A673 (cell line): Measurements from ENCODE around the gene TCF15. TPM values are rescaled to one million over a fixed set of nuclear protein-coding genes. Genes with fewer than 3 reads are reported as not detected.

Experiments used
- BruUV-seq: library from RNA; stranded (reverse); fragments of 400-500 nt; replicated peaks from 2 replicates; lab custom pipeline; 2021; lab: Mats Ljungman, UMichigan
- CTCF ChIA-PET: fragments of 300-600 bp; sonication (Branson Sonifier 250); formaldehyde crosslinking; loops from one replicate; lab custom pipeline; 2022; ENCODE audit warnings: antibody characterized with exemption; lab: Charles Lee
- POLR2A ChIA-PET: fragments of 300-600 bp; sonication (Branson Sonifier 250); formaldehyde crosslinking; loops from one replicate; lab custom pipeline; 2022; ENCODE audit warnings: antibody characterized with exemption; ENCODE audit not compliant: low non-redundant PET; lab: Charles Lee
- DNase-seq: peaks from one replicate; pipeline ENCODE4 v3.0.0-alpha.2; 2015; ENCODE audit warnings: low spot score
- H3K27ac ChIP-seq: fragments of 200-600 bp; sonication (generic); 2 replicates; pipeline ENCODE4 v1.5.1; 2016; ENCODE audit warnings: mixed run types, low read depth, mild to moderate bottlenecking, mixed read lengths, antibody characterized with exemption, low read length; ENCODE audit not compliant: poor library complexity, severe bottlenecking
- H3K27me3 ChIP-seq: fragments of 200-600 bp; sonication (generic); replicated peaks from 2 replicates; pipeline ENCODE4 v1.6.1; 2017; ENCODE audit warnings: mixed run types, low read depth, mild to moderate bottlenecking, mixed read lengths, antibody characterized with exemption, low read length; ENCODE audit not compliant: insufficient read depth, poor library complexity
- H3K36me3 ChIP-seq: fragments of 200-600 bp; sonication (generic); 2 replicates; pipeline ENCODE4 v1.6.1; 2016; ENCODE audit warnings: mixed run types, mild to moderate bottlenecking, mixed read lengths, antibody characterized with exemption, low read length; ENCODE audit not compliant: insufficient read depth, poor library complexity, severe bottlenecking
- H3K4me1 ChIP-seq: fragments of 200-600 bp; sonication (generic); 2 replicates; pipeline ENCODE4 v1.6.1; 2017; ENCODE audit warnings: mixed run types, mild to moderate bottlenecking, mixed read lengths, antibody characterized with exemption, low read length; ENCODE audit not compliant: insufficient read depth, poor library complexity, severe bottlenecking
- H3K4me3 ChIP-seq: fragments of 200-600 bp; sonication (generic); 2 replicates; pipeline ENCODE4 v1.5.1; 2016; ENCODE audit warnings: low read depth, mixed run types, mild to moderate bottlenecking, mixed read lengths, low read length; ENCODE audit not compliant: poor library complexity, severe bottlenecking
- H3K9me3 ChIP-seq: fragments of 200-600 bp; sonication (generic); 2 replicates; pipeline ENCODE4 v1.6.1; 2016; ENCODE audit warnings: mixed run types, low read depth, mild to moderate bottlenecking, mixed read lengths, antibody characterized with exemption, low read length; ENCODE audit not compliant: poor library complexity, severe bottlenecking
- EZH2 ChIP-seq: fragments of 200-600 bp; sonication (generic); IDR thresholded peaks from 2 replicates; pipeline ENCODE4 v1.6.1; 2017; ENCODE audit warnings: borderline replicate concordance, low read depth, mild to moderate bottlenecking, mixed read lengths, antibody characterized with exemption, low read length; ENCODE audit not compliant: poor library complexity, severe bottlenecking
- intact Hi-C: fragments of 100-400 bp; cut with micrococcal nuclease; formaldehyde crosslinking; loops from one replicate; pipeline ENCODE4 v1.10.0; 2022; ENCODE audit not compliant: unreplicated experiment
- total RNA-seq: library from RNA; stranded (reverse); gene quantifications from 2 replicates; pipeline ENCODE4 v1.2.3, GENCODE V29; 2021
- TF ChIP-seq, protein P1 (sequence below): fragments of 300-800, 200-600 bp; sonication (generic); conservative IDR thresholded peaks from 2 replicates; pipeline ENCODE4 v1.5.1; 2017; ENCODE audit warnings: low read depth, mild to moderate bottlenecking, antibody characterized with exemption, low read length, moderate library complexity, mixed read lengths

The TCF15 gene
- total RNA-seq, 1 experiment from 2014 or later: 0.24 TPM

DNA sequence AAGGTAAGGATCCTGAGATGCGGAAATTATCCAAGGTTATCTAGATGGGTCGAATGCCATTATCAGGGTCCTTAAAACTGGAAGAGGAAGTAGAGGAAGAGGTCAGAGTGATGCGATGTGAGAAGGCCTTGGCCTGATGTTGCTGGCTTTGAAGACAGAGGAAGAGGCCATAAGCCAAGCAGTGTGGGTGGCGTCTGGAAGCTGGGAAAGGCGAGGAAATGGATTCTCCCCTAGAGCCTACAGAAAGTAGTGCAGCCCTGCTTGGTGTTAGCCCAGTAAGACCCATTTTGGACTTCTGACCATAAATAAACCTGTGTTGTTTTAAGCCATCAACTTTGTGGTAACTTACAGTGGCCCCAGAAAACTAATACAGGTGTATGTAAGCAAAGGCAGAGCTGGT, 40.8 kb upstream of the TCF15 start:
- ChIA-PET POLR2A (no interaction called here), CTCF (interaction anchor here (1.1 kb wide), 1 partner anchor 11 kb away, joined by 7 read pairs; no protein-coding TSS in a partner anchor)
- Histone ChIP-seq H3K27ac (no peak overlapping the region), H3K27me3 (no peaks in the 10 kb centered on the region), H3K9me3 (no peaks in the 10 kb centered on the region), H3K4me3 (no peak overlapping the region), H3K36me3 (peaks cover 6% of the 10 kb centered on the region), H3K4me1 (peaks cover 6% of the 10 kb centered on the region)
- intact Hi-C loops: loop anchor here (5.0 kb wide), 1 partner anchor 76 kb away; no protein-coding TSS in a partner anchor
- no peak for TF ChIP-seq EZH2
- TF ChIP-seq, protein P1, sequence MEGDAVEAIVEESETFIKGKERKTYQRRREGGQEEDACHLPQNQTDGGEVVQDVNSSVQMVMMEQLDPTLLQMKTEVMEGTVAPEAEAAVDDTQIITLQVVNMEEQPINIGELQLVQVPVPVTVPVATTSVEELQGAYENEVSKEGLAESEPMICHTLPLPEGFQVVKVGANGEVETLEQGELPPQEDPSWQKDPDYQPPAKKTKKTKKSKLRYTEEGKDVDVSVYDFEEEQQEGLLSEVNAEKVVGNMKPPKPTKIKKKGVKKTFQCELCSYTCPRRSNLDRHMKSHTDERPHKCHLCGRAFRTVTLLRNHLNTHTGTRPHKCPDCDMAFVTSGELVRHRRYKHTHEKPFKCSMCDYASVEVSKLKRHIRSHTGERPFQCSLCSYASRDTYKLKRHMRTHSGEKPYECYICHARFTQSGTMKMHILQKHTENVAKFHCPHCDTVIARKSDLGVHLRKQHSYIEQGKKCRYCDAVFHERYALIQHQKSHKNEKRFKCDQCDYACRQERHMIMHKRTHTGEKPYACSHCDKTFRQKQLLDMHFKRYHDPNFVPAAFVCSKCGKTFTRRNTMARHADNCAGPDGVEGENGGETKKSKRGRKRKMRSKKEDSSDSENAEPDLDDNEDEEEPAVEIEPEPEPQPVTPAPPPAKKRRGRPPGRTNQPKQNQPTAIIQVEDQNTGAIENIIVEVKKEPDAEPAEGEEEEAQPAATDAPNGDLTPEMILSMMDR: no peak
- no TSS peak for BruUV-seq
- DNase-seq: no peak

DNA sequence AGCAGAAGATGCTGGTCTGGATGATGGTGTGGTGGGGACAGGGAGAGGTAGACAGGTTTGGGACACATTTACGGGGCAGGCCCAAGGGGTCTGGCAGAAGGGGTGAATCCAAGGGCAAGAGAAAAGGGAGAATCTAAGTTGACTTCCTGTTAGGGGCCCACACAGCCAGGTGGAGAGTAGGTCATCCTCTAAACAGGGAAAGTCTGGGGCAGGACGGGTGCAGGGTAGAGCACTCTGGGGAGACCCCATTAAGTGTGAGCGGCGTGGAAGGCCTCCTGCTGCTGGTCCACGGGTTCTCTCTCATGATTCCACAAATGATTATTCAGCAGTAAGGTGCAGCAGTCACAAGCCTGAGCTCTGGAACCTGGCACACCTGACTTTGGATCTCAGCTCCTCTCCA, 40.2 kb upstream of the TCF15 start:
- CTCF ChIA-PET: interaction anchor here (1.1 kb wide), 1 partner anchor 10 kb away, joined by 7 read pairs; no protein-coding TSS in a partner anchor

DNA sequence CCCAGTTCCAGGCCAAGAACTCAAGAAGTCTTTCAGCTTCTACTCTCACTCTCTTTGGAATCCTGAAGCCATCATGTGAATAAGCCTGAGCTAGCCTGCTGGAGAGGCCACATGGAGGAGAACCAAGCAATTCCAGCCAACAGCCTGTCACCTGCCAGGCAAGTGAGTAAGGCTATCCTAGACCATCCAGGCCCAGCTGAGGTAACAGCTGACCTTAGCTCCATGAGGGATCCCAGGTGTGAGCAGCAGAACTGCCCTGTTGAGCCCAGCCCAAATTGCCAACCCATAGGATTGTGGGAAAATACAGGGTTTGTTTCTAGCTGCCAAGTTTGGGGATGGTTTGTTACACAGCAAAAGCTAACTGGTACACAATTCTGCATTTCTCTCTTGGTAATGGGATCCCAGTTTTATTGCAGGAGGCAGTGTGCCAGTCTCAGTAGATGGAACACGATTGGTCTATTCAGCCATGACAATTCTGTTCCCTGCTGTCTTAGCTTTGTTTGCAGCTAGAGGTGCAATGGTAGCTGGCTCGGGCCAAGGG, 37.4 kb upstream of the TCF15 start:
- CTCF ChIA-PET: no interaction called here
- intact Hi-C loops: no loop called here
- Histone ChIP-seq H3K36me3 (peaks cover 6% of the 10 kb centered on the region), H3K4me1 (peaks cover 3% of the 10 kb centered on the region), H3K27ac (no peak overlapping the region), H3K27me3 (no peaks in the 10 kb centered on the region), H3K4me3 (no peak overlapping the region), H3K9me3 (no peaks in the 10 kb centered on the region)
- TF ChIP-seq, protein P1: no peak
- no peak for TF ChIP-seq EZH2
- no peak for DNase-seq
- BruUV-seq: no TSS peak
- POLR2A ChIA-PET: no interaction called here

More for the DNA sequence above, 40.2 kb upstream of the TCF15 start:
- Histone ChIP-seq H3K27me3 (no peaks in the 10 kb centered on the region), H3K9me3 (no peaks in the 10 kb centered on the region), H3K4me3 (no peak overlapping the region), H3K36me3 (peaks cover 6% of the 10 kb centered on the region), H3K4me1 (peaks cover 6% of the 10 kb centered on the region), H3K27ac (no peak overlapping the region)
- BruUV-seq: no TSS peak
- POLR2A ChIA-PET: no interaction called here
- TF ChIP-seq EZH2: no peak
- TF ChIP-seq, protein P1: no peak
- intact Hi-C loops: loop anchor here (5.0 kb wide), 1 partner anchor 77 kb away; no protein-coding TSS in a partner anchor
- DNase-seq: no peak
